HS-27A (cell line): ENCODE results near the gene ST6GAL1.
"Not testable (repeated sequence)": the region's sequence is repeated elsewhere in the genome, so short reads cannot be mapped to it uniquely, and the experiment has no call there.

Experiments used
- DNase-seq: peaks from one replicate; pipeline ENCODE4 v3.0.0-alpha.2; 2012; ENCODE audit warnings: low read depth, missing footprints

Gene ST6GAL1

GRCh38 chr3:187046033-187046432 lies 115.7 kb downstream of the ST6GAL1 start:
- no peak for DNase-seq

- no peak for DNase-seq
Observed at GRCh38 chr3:187049462-187050101, 119.3 kb downstream of the ST6GAL1 start.

- DNase-seq, result no peak
Observed at GRCh38 chr3:187051066-187051465, 120.7 kb downstream of the ST6GAL1 start.

GRCh38 chr3:187051724-187052366 lies 121.5 kb downstream of the ST6GAL1 start:
- no peak for DNase-seq

GRCh38 chr3:187052427-187052826 lies 122.1 kb downstream of the ST6GAL1 start:
- not testable (repeated sequence) for DNase-seq

- DNase-seq, result not testable (repeated sequence)
Observed at GRCh38 chr3:187054433-187054832, 124.1 kb downstream of the ST6GAL1 start.

GRCh38 chr3:187057803-187058202 lies 127.5 kb downstream of the ST6GAL1 start:
- DNase-seq, result not testable (repeated sequence)

- DNase-seq, result no peak
Observed at GRCh38 chr3:187061748-187062147, 131.4 kb downstream of the ST6GAL1 start.

GRCh38 chr3:187062526-187063177 lies 132.3 kb downstream of the ST6GAL1 start:
- DNase-seq, result no peak

GRCh38 chr3:187063286-187064121 lies 133.2 kb downstream of the ST6GAL1 start:
- no peak for DNase-seq

GRCh38 chr3:187064210-187065115 lies 134.1 kb downstream of the ST6GAL1 start:
- DNase-seq, result no peak

GRCh38 chr3:187066228-187066995 lies 136.1 kb downstream of the ST6GAL1 start:
- DNase-seq, result no peak

- DNase-seq, result no peak
Observed at GRCh38 chr3:187068787-187069186, 138.5 kb downstream of the ST6GAL1 start.

- DNase-seq, result no peak
Observed at GRCh38 chr3:187069857-187070516, 139.7 kb downstream of the ST6GAL1 start.

- no peak for DNase-seq
Observed at GRCh38 chr3:187072102-187072501, 141.8 kb downstream of the ST6GAL1 start.

GRCh38 chr3:187072511-187072910 lies 142.2 kb downstream of the ST6GAL1 start:
- DNase-seq, result no peak

GRCh38 chr3:187073581-187074098 lies 143.3 kb downstream of the ST6GAL1 start:
- no peak for DNase-seq

GRCh38 chr3:187074846-187075245 lies 144.5 kb downstream of the ST6GAL1 start:
- DNase-seq, result no peak

GRCh38 chr3:187076297-187076696 lies 146.0 kb downstream of the ST6GAL1 start:
- no peak for DNase-seq

GRCh38 chr3:187077085-187077484 lies 146.8 kb downstream of the ST6GAL1 start:
- DNase-seq, result no peak
